CD4-positive, alpha-beta T cell treated with Interleukin-12 subunit alpha and Interleukin-12 subunit beta, for 1 hour (primary cell): ENCODE measurements around the gene GPR52.
"Not testable (repeated sequence)": the region's sequence is repeated elsewhere in the genome, so short reads cannot be mapped to it uniquely, and the experiment has no call there.

ENCODE experiments used
- DNase-seq: peaks from one replicate; pipeline ENCODE4 v3.0.0-alpha.2; 2020

GPR52 gene, protein sequence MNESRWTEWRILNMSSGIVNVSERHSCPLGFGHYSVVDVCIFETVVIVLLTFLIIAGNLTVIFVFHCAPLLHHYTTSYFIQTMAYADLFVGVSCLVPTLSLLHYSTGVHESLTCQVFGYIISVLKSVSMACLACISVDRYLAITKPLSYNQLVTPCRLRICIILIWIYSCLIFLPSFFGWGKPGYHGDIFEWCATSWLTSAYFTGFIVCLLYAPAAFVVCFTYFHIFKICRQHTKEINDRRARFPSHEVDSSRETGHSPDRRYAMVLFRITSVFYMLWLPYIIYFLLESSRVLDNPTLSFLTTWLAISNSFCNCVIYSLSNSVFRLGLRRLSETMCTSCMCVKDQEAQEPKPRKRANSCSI

GRCh38 chr1:174447866-174448530, at the start of gene GPR52:
Gene GPR52 (plus strand): TSS chr1:174447964. CDS start chr1:174448112, 148 bp downstream.
- DNase-seq, result no peak

- DNase-seq, result no peak
Observed at GRCh38 chr1:174398246-174398645, 49.5 kb upstream of the GPR52 start.

- no peak for DNase-seq
Observed at GRCh38 chr1:174399211-174399610, 48.6 kb upstream of the GPR52 start.

DNA sequence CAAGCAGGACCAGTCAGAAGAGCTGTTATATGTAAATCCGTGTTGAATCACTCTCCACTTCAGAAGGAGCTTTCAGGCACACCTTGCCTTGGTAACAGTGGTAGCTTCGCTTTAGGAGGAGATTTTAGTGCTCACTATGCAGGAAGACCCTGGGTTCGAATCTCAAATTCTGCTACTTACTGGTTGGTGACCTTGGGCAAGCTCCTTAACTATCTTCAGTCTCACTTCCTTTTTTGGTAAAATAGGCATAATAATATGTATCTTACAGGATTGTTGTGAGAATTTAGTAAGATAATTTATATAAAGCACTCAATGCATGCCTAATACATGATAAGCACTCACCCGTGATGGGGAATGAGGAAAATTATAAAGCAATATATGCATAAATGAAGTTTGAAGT, 46.7 kb upstream of the GPR52 start:
- no peak for DNase-seq

GRCh38 chr1:174405219-174405618, 42.5 kb upstream of the GPR52 start:
- DNase-seq, result no peak

DNA sequence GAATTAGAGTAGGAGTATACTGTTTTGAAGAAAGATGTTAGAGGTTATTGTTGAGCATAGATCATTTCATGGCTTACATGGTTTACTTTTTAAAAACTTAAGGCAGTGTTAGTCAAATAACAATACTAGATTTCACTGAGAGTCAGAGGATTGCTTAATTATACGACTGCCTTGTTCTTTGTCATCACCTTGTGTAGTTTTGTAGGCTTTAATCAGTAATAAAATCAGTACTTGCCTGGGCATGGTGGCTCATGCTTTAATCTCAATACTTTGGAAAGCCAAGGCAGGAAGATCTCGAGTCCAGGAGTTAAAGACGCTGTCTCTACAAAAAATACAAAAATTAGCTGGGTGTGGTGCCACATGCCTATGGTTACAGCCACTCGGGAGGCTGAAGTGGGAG, 41.3 kb upstream of the GPR52 start:
- no peak for DNase-seq

GRCh38 chr1:174407665-174408064, 40.1 kb upstream of the GPR52 start:
- no peak for DNase-seq

DNA sequence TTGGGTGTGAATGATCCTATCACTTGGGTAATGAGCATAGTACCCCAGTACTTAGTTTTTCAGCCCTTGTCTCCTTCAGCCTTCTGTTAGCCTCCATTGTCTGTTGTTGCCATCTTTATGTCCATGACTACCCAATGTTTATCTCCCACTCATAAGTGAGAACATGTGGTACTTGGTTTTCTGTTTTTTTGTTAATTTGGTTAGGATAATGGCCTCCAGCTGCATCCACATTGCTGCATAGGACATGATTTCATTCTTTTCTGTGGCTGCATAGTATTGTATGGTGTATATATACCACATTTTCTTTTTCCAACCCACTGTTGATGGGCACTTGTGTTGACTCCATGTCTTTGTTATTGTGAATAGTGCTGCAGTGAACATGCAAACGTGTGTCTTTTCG, 39.6 kb upstream of the GPR52 start:
- no peak for DNase-seq

- not testable (repeated sequence) for DNase-seq
Observed at GRCh38 chr1:174409801-174410200, 38.0 kb upstream of the GPR52 start.

GRCh38 chr1:174413632-174414031, 34.1 kb upstream of the GPR52 start:
- DNase-seq, result no peak

GRCh38 chr1:174414203-174414602, 33.6 kb upstream of the GPR52 start:
- no peak for DNase-seq

- no peak for DNase-seq
Observed at GRCh38 chr1:174415506-174415905, 32.3 kb upstream of the GPR52 start.

DNA sequence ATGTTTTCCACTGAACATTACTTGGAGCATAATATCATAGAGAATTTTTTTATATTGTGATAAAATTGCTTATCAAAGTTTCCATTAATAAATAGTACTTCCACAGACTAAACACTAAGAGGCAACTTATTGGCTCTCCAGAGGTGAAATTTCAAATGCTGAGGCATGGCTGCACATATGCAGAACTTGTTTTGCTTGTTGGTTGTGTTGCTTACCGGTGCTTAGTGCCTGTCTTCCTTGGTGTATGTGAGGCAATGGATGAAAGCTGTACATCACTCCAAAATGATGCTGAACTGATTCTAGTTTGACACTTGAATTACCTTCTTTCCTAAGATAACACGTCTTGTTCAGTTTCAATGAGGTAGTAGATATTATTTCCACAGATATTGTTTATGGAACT, 29.8 kb upstream of the GPR52 start:
- DNase-seq, result no peak

DNA sequence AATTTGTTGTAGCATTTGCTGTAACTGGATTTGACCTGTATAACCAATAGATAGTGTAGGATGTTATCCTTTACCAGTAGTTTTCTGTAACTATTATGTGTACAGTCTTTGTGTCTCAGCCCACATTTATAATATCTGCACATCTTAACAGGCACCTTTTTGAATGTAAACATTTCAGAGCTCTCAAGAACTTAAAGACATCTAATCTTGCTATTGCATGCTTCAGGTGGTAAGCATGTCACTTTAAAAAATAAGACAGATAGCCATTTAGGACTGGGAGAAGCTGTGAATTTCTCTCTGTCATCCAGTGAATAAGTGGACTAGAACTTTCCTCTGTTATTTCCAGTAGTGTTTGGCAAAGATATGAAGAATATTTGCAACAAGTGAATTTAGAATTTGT, 22.6 kb upstream of the GPR52 start:
- DNase-seq, result no peak

GRCh38 chr1:174426153-174426552, 21.6 kb upstream of the GPR52 start:
- DNase-seq, result no peak

- DNase-seq, result no peak
Observed at GRCh38 chr1:174428033-174428432, 19.7 kb upstream of the GPR52 start.

DNA sequence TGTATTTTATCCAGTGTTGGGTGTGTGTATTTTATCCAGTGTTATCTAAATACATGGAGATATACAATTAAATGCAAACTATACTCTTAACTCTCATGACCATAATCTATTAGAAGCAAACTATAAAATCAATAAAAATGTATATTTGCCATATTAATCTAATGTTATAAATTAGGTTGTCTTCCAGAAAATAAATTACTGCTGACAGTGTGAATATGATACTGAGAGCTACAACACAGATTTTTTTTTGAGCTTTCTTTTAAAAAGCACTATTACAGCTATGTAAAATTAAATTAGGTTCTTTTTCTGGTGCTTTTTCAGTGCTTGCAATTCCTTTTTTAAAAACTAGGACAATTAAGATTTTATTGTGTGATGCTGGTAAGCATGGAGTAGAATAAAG, 19.0 kb upstream of the GPR52 start:
- DNase-seq, result no peak

- no peak for DNase-seq
Observed at GRCh38 chr1:174433451-174433850, 14.3 kb upstream of the GPR52 start.

DNA sequence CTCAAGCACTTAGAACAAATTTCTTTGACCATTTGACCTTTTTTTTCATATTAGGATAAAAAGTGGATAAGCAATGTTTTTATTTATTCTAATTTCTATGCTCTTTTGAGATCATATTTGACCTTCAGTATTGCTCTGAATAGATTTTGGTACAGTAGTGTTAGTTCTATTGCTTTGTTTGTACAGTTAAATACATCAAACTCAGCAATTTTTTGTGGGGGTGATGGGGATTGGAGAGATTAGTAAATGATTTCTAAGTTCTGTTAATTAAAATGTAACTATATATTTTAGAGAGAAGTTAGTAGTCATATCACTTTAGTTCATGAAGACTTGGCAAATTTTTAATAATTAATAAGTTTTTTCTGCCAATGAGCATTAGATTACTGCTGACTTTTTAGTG, 2.4 kb upstream of the GPR52 start:
- no peak for DNase-seq

DNA sequence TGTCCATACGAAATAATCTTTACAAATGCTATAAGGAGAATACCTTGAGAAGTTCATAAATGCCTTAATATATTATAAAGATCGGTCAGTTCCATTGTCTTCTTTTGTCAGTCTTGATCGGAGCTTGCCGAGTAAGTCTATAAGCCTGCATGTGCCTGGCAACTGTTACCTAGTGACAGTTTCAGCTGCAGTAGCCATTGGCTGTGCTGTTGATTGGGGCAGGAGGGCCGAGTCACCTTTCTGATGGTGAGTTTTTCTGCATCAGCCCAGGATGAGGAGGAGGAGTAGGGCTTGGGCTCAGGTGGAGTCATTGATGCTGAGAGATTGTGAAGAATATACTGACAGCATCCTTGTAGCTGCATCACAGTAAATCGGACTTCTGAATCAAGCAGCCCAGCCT, 1.9 kb upstream of the GPR52 start:
- no peak for DNase-seq

DNA sequence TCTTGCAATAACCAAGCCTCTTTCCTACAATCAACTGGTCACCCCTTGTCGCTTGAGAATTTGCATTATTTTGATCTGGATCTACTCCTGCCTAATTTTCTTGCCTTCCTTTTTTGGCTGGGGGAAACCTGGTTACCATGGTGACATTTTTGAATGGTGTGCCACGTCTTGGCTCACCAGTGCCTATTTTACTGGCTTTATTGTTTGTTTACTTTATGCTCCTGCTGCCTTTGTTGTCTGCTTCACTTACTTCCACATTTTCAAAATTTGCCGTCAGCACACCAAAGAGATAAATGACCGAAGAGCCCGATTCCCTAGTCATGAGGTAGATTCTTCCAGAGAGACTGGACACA, 743 bp downstream of the GPR52 start:
- DNase-seq, result no peak

DNA sequence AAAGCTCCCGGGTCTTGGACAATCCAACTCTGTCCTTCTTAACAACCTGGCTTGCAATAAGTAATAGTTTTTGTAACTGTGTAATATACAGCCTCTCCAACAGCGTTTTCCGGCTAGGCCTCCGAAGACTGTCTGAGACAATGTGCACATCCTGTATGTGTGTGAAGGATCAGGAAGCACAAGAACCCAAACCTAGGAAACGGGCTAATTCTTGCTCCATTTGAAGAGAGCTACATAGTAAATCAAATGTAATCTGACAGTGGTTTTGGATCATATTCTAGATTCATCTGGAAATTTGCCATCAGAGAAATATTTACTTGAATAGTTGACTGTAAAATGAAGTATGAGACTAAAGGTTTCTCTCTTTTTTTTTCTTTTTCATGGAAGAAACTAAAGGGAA, 1.2 kb downstream of the GPR52 start:
- no peak for DNase-seq

GRCh38 chr1:174451408-174451807, 3.6 kb downstream of the GPR52 start:
- no peak for DNase-seq

DNA sequence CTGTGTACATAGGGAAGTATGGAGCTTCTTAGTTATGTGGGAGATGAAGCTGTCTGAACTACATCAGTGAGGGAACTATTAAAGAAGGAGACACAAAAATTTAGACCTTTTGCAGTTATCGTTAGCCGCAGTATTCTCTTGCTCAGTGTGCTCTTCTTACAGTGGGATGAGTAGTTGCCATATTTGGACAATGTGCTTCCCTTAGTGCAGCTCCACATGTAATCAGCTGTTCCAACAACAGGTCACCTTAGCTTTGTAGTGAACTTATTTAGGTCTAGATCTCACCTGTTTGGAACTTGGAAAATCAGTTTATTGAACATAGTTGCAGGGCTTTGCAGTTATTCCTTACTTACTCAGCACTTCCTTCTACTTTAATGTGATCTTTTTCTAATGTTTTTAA, 18.1 kb downstream of the GPR52 start:
- DNase-seq, result no peak

DNA sequence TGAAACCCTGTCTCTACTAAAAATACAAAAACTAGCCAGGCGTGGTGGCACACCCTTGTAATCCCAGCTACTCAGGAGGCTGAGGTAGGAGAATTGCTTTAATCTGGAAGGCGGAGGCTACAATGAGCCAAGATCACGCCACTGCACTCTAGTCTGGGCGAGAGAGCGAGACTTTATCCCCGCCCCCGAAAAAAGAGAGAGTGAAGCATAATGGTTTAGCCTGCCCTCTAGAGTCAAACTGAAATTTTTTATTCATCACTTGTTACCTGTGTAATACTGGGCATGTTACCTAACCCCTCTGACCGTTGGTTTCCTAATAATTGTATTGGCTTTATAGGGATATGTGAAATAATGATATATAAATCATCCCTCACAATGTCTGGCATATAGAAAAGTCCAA, 18.8 kb downstream of the GPR52 start:
- no peak for DNase-seq
